GM12891 (cell line): ENCODE results near the gene BCL11B.

Experiments used
- POLR2A ChIP-seq: IDR thresholded peaks from 2 replicates; pipeline ENCODE4 v1.6.1; 2011; ENCODE audit warnings: low read depth, low read length, control low read depth
- POLR2AphosphoS5 ChIP-seq: IDR thresholded peaks from 2 replicates; pipeline ENCODE4 v1.6.1; 2011; ENCODE audit warnings: low read depth, low read length, control low read depth
- SPI1 ChIP-seq: IDR thresholded peaks from 2 replicates; pipeline ENCODE4 v1.6.1; 2011; ENCODE audit warnings: low read depth, low read length, control low read depth
- TAF1 ChIP-seq: IDR thresholded peaks from 2 replicates; pipeline ENCODE4 v1.6.1; 2011; ENCODE audit warnings: low read depth, low read length, control low read depth

- TF ChIP-seq POLR2A (no peak), POLR2AphosphoS5 (no peak), TAF1 (no peak), SPI1 (no peak)
These were observed 56.7 kb downstream of the BCL11B start for GRCh38 chr14:99215277-99215676.
